Epithelial cell of esophagus (primary cell): ENCODE data around the gene HOXB2.

Experiments used
- DNase-seq: peaks from one replicate; pipeline ENCODE4 v3.0.0; 2010; ENCODE audit warnings: low read depth
- H3K4me3 ChIP-seq: 2 replicates; pipeline ENCODE4 v1.5.1; 2011; ENCODE audit warnings: mild to moderate bottlenecking, low read length, control low read depth
- CTCF ChIP-seq: IDR thresholded peaks from 2 replicates; pipeline ENCODE4 v1.5.1; 2011; ENCODE audit warnings: low read depth, mild to moderate bottlenecking, low read length, control low read depth, inconsistent platforms; ENCODE audit not compliant: insufficient read depth; ENCODE audit errors: missing control alignments

HOXB2 gene

GRCh38 chr17:48527547-48527932 is 17.4 kb downstream of the HOXB2 start:
- H3K4me3 ChIP-seq = no peak overlapping the region
- no peak for TF ChIP-seq CTCF
- no peak for DNase-seq

GRCh38 chr17:48526608-48527546 is 18.0 kb downstream of the HOXB2 start:
- no peak for DNase-seq
- no peak overlapping the region for H3K4me3 ChIP-seq
- TF ChIP-seq CTCF = no peak

- no peak for TF ChIP-seq CTCF
- no peak for DNase-seq
- no peak overlapping the region for H3K4me3 ChIP-seq
Measured at GRCh38 chr17:48523010-48523409, 21.9 kb downstream of the HOXB2 start.

- no peak overlapping the region for H3K4me3 ChIP-seq
- TF ChIP-seq CTCF = no peak
- no peak for DNase-seq
Measured at GRCh38 chr17:48522031-48522653, 22.8 kb downstream of the HOXB2 start.

- no peak for DNase-seq
- H3K4me3 ChIP-seq = no peak overlapping the region
- TF ChIP-seq CTCF = no peak
Measured at GRCh38 chr17:48520631-48521079, 24.3 kb downstream of the HOXB2 start.

- DNase-seq = no peak
- no peak overlapping the region for H3K4me3 ChIP-seq
- TF ChIP-seq CTCF = no peak
Measured at GRCh38 chr17:48519427-48519826, 25.5 kb downstream of the HOXB2 start.

GRCh38 chr17:48517478-48517877 is 27.4 kb downstream of the HOXB2 start:
- H3K4me3 ChIP-seq = no peak overlapping the region
- no peak for DNase-seq
- TF ChIP-seq CTCF = no peak
